Large intestine (tissue), 3 donors: ENCODE results near the gene UPF2. TPM values are rescaled to one million over a fixed set of nuclear protein-coding genes. Genes with fewer than 3 reads are reported as not detected.

ENCODE experiments used
- DNase-seq, 2 donors: peaks; one replicate each; pipeline versions ENCODE4 v3.0.0 to v3.0.0-alpha.2; 2013
- H3K27ac ChIP-seq: one replicate; pipeline ENCODE4 v1.5.1; 2013; ENCODE audit warnings: low read length
- H3K27me3 ChIP-seq: 2 replicates; pipeline ENCODE4 v1.6.1; 2013; ENCODE audit warnings: low read length; ENCODE audit not compliant: control insufficient read depth, insufficient read depth
- H3K36me3 ChIP-seq: 2 replicates; pipeline ENCODE4 v1.6.1; 2013; ENCODE audit warnings: low read length; ENCODE audit not compliant: control insufficient read depth, insufficient read depth
- H3K4me1 ChIP-seq: one replicate; pipeline ENCODE4 v1.6.1; 2013; ENCODE audit warnings: low read length; ENCODE audit not compliant: control insufficient read depth, insufficient read depth
- H3K4me3 ChIP-seq: one replicate; pipeline ENCODE4 v1.5.1; 2013; ENCODE audit warnings: low read length
- H3K9me3 ChIP-seq: one replicate; pipeline ENCODE4 v1.6.1; 2013; ENCODE audit warnings: mild to moderate bottlenecking, low read depth, low read length, moderate library complexity; ENCODE audit not compliant: control insufficient read depth
- WGBS: methylation state at CpG from one replicate; pipeline ENCODE4 v1.1.5; 2013; ENCODE audit warnings: low lambda C conversion rate; ENCODE audit not compliant: insufficient coverage; 5-methylcytosine and 5-hydroxymethylcytosine counted together
- polyA plus RNA-seq: library from polyadenylated mRNA; unstranded; fragments of 120-200 nt; gene quantifications from one replicate; pipeline ENCODE4 v1.2.1, GENCODE V29; 2013

Gene UPF2
- polyA plus RNA-seq, 1 donor = 20.9 TPM

DNA sequence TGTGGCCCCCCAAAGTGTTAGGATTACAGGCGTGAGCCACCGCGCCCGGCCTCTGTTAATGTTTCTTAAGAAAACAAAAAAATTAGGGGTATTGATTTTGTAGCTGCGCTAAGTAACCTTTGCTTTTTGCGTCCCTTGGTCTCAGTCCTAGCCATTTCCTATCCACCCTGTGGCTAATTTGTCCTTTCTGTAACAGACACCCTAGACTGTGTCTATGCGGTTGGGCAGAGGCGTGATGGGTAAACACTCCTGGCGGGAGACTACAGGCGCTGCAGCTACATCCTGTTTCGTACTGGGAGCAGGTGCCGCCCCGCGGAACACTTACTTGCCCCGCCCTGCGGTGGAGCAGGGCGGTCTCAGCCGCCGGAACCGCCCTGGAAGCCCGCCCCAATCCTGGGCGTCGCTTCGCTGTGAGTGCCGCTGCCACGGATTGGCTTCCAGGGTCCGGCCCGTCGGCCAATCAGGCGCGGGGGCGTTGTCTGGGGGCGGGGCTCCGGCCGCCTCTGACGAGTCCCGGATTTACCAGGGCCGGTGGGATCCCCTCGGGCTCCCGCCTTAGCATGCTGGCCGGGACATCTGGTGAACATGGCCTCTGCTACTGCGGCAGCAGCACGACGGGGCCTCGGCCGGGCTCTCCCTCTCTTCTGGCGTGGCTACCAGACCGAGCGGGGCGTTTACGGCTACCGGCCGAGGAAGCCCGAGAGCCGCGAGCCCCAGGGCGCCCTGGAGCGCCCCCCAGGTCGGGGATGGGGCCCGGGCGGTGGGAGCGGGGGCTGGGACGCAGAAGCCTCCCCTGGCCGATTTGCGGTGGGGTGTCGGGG, 26.1 kb upstream of the UPF2 start, which contains the start of gene DHTKD1:
DHTKD1 (plus strand) TSS at position 506 of the 821 bp plus-strand sequence; CDS start at position 586, 80 bp downstream.
- H3K36me3 ChIP-seq = no peaks in the 10 kb centered on the region
- peak; percentile 99 for DNase-seq
- peak within 1 kb of the TSS; percentile 87 for H3K27ac ChIP-seq
- no peaks in the 10 kb centered on the region for H3K27me3 ChIP-seq
- peak within 1 kb of the TSS; percentile 79 for H3K4me3 ChIP-seq
- peaks cover 2% of the 10 kb centered on the region for H3K4me1 ChIP-seq
- no CpG with 5 or more reads among the region's 66 CpGs for WGBS
- H3K9me3 ChIP-seq = no peaks in the 10 kb centered on the region

- Histone ChIP-seq H3K9me3 (no peaks in the 10 kb centered on the region), H3K4me1 (peaks cover 9% of the 10 kb centered on the region), H3K27ac (no peak overlapping the region), H3K27me3 (no peaks in the 10 kb centered on the region), H3K36me3 (no peaks in the 10 kb centered on the region), H3K4me3 (no peak overlapping the region)
- no peak for DNase-seq
- WGBS = no CpG with 5 or more reads among the region's 2 CpGs
These were observed 24.7 kb upstream of the UPF2 start for GRCh38 chr10:12067336-12067735.

DNA sequence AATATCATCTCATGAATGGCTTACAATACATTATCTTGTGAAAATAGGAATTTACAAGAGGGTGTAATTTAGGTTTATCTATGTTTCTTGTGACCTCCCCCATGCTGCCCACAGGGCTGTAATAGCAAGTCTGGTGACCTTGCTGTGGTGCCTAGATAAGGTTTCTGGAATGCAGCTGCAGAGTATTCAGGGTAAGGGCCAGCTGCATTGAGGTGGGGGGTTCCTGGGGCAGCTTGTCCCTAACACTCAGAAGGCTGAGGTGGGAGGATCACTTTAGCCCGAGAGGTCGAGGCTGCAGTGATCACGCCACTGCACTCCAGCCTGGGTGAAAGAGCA, 20.8 kb upstream of the UPF2 start:
- Histone ChIP-seq H3K4me1 (peaks cover 9% of the 10 kb centered on the region), H3K4me3 (no peak overlapping the region), H3K27ac (no peak overlapping the region), H3K9me3 (no peaks in the 10 kb centered on the region), H3K27me3 (no peaks in the 10 kb centered on the region), H3K36me3 (no peaks in the 10 kb centered on the region)
- DNase-seq = peak; percentile 42 to 50
- no CpG with 5 or more reads among the region's 3 CpGs for WGBS

DNA sequence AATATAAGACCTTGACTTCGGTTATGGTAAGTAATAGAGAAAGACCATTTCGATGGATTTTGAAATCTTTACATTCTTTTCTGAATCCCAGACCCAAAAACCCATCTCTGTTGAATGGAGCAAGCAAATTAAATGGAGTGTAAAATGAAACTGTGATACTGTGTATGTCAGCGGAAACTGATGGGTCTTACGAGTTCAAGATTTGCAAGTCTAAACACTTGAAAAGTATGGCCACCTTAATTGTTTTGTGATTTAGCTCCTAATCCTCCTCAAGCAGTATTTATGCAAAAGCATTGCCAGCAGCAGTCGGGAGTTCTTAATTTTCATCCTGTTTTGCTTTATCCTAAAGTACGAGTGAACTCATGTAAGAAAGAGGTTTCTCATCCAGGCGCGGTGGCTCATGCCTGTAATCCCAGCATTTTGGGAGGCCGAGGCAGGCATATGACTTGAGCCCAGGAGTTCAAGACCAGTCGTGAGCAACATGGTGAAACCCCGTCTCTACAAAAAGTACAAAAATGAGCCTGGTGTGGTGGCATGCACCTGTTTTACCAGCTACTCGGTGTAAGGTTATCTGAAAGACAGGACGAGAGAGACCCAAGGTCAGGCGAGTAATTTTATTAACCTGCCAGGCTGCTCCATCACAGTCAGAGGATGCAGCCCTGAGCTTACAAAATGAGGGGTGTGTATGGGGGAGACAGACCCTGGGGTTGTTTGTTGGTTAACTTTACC, 20.3 kb upstream of the UPF2 start:
- H3K4me1 ChIP-seq = peaks cover 7% of the 10 kb centered on the region
- no peak for DNase-seq
- H3K27me3 ChIP-seq = no peaks in the 10 kb centered on the region
- H3K9me3 ChIP-seq = no peaks in the 10 kb centered on the region
- H3K4me3 ChIP-seq = no peak overlapping the region
- H3K36me3 ChIP-seq = no peaks in the 10 kb centered on the region
- no peak overlapping the region for H3K27ac ChIP-seq
- 74% methylated on average over 4 of the region's 14 CpGs for WGBS

DNA sequence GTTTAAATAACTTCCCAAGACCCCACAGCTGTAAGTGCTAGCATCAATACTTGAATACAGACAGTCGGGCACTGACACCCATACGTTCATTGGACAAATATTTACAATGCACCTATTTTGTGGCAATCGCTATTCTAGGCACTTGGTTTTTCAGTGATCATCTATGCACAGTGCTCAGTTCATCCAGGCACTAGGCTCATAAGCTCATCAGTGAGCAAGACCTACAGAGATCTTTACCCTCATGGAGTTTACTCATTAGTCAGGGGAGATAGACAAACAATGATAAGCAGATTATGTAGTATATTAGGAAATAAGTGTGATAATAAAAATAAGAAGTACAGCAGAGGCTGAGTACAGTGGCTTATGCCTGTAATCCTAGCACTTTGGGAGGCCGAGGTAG, 18.5 kb upstream of the UPF2 start:
- H3K4me3 ChIP-seq = no peak overlapping the region
- no peaks in the 10 kb centered on the region for H3K27me3 ChIP-seq
- H3K36me3 ChIP-seq = no peaks in the 10 kb centered on the region
- WGBS = no CpG with 5 or more reads among the region's 4 CpGs
- H3K9me3 ChIP-seq = peaks cover 4% of the 10 kb centered on the region
- H3K27ac ChIP-seq = no peak overlapping the region
- DNase-seq = no peak
- peaks cover 7% of the 10 kb centered on the region for H3K4me1 ChIP-seq

DNA sequence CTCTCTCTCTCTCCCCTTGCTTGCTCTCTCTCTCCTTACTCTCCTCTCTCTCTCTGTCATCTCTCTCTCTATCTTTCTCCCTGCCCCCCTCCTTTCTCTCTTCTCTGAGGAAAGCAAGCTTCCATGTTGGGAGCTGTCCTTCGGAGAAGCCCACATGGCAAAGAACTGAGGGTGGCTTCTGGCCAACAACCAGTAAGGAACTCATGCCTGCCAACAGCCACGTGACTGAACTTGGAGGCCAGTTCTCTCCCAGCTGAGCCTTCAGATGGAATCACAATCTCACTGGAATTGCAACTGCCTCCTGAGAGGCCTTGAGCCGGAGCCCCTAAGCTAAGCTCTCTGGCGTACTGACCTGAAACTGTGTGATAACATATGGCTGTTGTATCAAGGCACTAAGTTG, 14.1 kb upstream of the UPF2 start:
- H3K27ac ChIP-seq = no peak overlapping the region
- WGBS = no CpG with 5 or more reads among the region's 4 CpGs
- peaks cover 4% of the 10 kb centered on the region for H3K9me3 ChIP-seq
- H3K4me1 ChIP-seq = no peaks in the 10 kb centered on the region
- no peak overlapping the region for H3K4me3 ChIP-seq
- no peaks in the 10 kb centered on the region for H3K27me3 ChIP-seq
- no peaks in the 10 kb centered on the region for H3K36me3 ChIP-seq
- no peak for DNase-seq

DNA sequence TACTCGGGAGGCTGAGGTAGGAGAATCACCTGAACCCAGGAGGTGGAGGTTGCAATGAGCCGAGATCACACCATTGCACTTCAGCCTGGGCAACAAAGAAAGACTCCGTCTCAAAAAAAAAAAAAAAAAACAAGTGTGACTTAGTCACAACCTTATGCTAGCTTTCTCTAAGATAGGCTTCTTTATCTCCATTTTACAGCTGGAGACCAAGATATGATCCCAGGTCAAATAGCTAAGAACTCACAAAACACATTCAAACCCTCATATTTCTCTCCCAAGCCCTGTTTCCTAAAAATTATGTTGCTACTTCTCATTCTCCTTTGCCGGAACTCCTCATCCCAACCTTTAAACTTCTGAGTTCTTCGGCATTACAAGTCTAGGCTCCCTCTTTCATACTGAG, 13.1 kb upstream of the UPF2 start:
- peak; percentile 23 to 40 for DNase-seq
- H3K9me3 ChIP-seq = peaks cover 4% of the 10 kb centered on the region
- H3K4me1 ChIP-seq = no peaks in the 10 kb centered on the region
- H3K27me3 ChIP-seq = no peaks in the 10 kb centered on the region
- H3K4me3 ChIP-seq = no peak overlapping the region
- no CpG with 5 or more reads among the region's 5 CpGs for WGBS
- H3K36me3 ChIP-seq = no peaks in the 10 kb centered on the region
- no peak overlapping the region for H3K27ac ChIP-seq

GRCh38 chr10:12051241-12051640, 8.6 kb upstream of the UPF2 start:
- Histone ChIP-seq H3K27ac (no peak overlapping the region), H3K4me3 (no peak overlapping the region), H3K4me1 (no peaks in the 10 kb centered on the region), H3K36me3 (no peaks in the 10 kb centered on the region), H3K27me3 (no peaks in the 10 kb centered on the region), H3K9me3 (no peaks in the 10 kb centered on the region)
- 80% methylated on average over 1 of the region's 4 CpGs for WGBS
- no peak for DNase-seq

DNA sequence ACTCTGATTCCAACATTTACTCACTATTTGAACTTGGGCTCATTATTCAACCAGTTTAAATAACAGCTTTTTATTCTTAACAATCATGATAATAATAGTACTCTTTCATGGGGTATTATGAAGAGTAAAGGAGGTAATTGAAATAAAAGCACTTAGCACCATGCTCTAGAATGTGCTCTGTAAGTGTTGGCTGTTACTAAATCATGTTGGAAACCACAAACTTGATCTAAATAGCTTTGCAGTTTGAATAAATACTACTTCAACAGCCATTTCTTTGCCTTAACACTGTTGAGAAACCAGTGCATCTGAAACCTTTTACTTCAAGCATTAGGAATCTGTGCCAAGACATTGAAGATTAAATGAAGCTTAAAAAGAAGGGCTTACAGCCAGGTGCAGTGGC, 7.9 kb upstream of the UPF2 start:
- Histone ChIP-seq H3K9me3 (no peaks in the 10 kb centered on the region), H3K27ac (no peak overlapping the region), H3K27me3 (no peaks in the 10 kb centered on the region), H3K4me3 (no peak overlapping the region), H3K4me1 (no peaks in the 10 kb centered on the region), H3K36me3 (no peaks in the 10 kb centered on the region)
- no peak for DNase-seq

DNA sequence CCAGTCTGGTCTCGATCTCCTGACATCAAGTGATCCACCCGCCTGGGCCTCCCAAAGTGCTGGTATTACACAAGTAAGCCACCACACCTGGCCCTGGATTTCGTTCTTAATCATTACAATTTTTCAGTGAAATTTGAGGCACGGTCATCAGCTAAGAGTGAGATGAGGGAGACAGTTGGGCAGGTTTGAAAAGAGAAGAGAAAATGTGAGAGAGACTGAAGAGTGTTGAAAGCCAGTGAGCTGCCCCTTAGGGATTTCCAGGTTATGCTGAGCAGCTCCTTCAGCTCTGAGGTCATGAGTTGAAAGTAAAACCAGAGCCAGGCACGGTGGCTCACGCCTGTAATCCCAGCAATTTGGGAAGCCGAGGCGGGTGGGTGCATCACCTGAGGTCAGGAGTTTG, 5.9 kb upstream of the UPF2 start:
- Histone ChIP-seq H3K27me3 (no peaks in the 10 kb centered on the region), H3K36me3 (no peaks in the 10 kb centered on the region), H3K4me3 (no peak overlapping the region), H3K27ac (no peak overlapping the region), H3K9me3 (no peaks in the 10 kb centered on the region), H3K4me1 (peaks cover 3% of the 10 kb centered on the region)
- no CpG with 5 or more reads among the region's 8 CpGs for WGBS
- no peak for DNase-seq
